ENCODE data around the gene AREL1. TPM values are rescaled to one million over a fixed set of nuclear protein-coding genes. Genes with fewer than 3 reads are reported as not detected.

AREL1 gene
- polyA plus RNA-seq, 1 experiment, result 55.3 TPM

DNA sequence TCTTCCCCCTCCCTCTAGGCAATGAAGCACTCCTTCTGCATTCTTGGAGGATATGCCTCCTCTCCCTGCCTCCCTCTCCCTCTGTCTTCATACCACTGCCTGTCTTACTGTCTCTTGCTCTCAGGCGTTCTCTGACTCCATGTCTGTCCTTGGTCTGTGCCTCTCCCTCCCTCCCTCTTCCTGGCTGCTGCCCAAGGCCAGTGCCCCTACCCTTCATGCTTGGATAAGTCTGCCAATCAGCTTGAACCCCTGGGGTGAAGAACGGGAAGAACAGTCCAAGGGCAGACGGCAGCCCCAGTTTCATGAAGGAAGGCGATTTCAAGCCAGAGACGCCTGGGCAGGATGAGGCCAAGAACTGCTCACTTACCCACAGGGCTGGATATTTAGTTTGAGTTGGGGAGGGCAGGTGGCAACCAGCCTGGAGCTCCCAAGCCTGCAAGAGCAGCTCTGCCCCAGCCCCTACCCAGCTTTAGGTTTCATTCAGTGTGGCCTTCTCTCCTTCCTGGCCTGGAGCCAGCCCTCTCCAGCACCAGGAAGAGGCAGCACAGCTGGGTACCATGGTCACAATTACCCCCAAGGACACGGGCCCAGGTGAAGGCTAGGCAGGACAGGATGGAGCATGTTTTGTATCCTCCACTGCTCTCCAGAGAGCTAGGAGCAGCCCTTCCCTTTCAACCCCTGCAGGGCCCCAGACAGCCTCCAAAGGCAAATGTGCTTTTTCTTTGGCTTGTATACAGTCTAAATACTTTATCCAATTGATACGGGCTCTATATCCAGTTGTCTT lies 65.0 kb downstream of the AREL1 start:
- ChIA-PET POLR2A (interaction anchor here (0.6 to 0.8 kb wide), 2 partner anchors 28 to 73 kb away, joined by 3 to 4 read pairs; no protein-coding TSS in a partner anchor), CTCF (interaction anchor here (0.8 kb wide), 1 partner anchor 29 kb away, joined by 4 read pairs; no protein-coding TSS in a partner anchor)
- Histone ChIP-seq H3K4me3 (ENCODE audit: low read depth, low read length) (no peak overlapping the region), H3K9me3 (ENCODE audit: control insufficient read depth, insufficient read depth, low read length) (no peaks in the 10 kb centered on the region), H3K27ac (ENCODE audit: low read depth, low read length) (no peak overlapping the region), H3K27me3 (ENCODE audit: control insufficient read depth, insufficient read depth, low read length) (no peaks in the 10 kb centered on the region)
- no peak for DNase-seq (ENCODE audit: low read depth, low spot score)
- TF ChIP-seq, protein P1, sequence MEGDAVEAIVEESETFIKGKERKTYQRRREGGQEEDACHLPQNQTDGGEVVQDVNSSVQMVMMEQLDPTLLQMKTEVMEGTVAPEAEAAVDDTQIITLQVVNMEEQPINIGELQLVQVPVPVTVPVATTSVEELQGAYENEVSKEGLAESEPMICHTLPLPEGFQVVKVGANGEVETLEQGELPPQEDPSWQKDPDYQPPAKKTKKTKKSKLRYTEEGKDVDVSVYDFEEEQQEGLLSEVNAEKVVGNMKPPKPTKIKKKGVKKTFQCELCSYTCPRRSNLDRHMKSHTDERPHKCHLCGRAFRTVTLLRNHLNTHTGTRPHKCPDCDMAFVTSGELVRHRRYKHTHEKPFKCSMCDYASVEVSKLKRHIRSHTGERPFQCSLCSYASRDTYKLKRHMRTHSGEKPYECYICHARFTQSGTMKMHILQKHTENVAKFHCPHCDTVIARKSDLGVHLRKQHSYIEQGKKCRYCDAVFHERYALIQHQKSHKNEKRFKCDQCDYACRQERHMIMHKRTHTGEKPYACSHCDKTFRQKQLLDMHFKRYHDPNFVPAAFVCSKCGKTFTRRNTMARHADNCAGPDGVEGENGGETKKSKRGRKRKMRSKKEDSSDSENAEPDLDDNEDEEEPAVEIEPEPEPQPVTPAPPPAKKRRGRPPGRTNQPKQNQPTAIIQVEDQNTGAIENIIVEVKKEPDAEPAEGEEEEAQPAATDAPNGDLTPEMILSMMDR (IDR thresholded peaks at IDR 0.05; ENCODE audit: low read depth, low read length), result no peak

DNA sequence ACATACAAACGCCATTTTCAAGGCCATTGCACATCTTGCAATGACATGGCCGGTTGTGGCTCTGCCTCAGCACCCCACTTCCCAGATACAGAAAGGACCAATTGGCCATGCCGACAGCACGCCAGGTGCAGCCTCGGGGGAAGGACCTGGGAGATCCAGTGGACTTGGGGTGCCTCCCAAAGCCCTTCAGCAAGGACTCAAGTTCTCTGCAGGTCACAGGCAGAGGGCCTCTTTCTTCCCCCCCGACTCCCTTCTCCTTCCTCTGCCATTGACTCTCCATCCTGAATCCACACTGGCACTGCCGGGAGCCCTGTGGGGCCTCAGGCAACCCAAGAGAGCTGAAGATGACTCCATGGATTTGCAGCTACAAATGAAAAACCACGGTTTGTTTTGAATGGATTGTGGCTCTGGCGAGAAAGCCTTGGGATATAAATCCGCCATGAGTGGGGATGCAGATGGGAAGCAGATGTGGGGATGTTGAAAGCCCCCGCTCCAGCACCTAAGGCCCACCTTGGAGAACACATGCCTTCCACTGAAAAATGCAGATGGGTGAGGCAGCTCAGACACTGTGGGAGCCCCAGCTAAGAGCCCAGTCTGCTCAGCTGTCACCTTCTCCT lies 65.7 kb downstream of the AREL1 start:
- no peaks in the 10 kb centered on the region for H3K9me3 ChIP-seq (ENCODE audit: control insufficient read depth, insufficient read depth, low read length)
- no peak for DNase-seq (ENCODE audit: low read depth, low spot score)
- ChIA-PET CTCF (interaction anchor here (0.8 kb wide), 1 partner anchor 28 kb away, joined by 4 read pairs; no protein-coding TSS in a partner anchor), POLR2A (interaction anchor here (0.6 kb wide), 1 partner anchor 24 kb away, joined by 8 read pairs; no protein-coding TSS in a partner anchor)
- no peak overlapping the region for H3K27ac ChIP-seq (ENCODE audit: low read depth, low read length)
- peaks cover 2% of the 10 kb centered on the region for H3K27me3 ChIP-seq (ENCODE audit: control insufficient read depth, insufficient read depth, low read length)
- TF ChIP-seq, protein P1 (IDR thresholded peaks at IDR 0.05; ENCODE audit: low read depth, low read length), result no peak
- H3K4me3 ChIP-seq (ENCODE audit: low read depth, low read length), result no peak overlapping the region

DNA sequence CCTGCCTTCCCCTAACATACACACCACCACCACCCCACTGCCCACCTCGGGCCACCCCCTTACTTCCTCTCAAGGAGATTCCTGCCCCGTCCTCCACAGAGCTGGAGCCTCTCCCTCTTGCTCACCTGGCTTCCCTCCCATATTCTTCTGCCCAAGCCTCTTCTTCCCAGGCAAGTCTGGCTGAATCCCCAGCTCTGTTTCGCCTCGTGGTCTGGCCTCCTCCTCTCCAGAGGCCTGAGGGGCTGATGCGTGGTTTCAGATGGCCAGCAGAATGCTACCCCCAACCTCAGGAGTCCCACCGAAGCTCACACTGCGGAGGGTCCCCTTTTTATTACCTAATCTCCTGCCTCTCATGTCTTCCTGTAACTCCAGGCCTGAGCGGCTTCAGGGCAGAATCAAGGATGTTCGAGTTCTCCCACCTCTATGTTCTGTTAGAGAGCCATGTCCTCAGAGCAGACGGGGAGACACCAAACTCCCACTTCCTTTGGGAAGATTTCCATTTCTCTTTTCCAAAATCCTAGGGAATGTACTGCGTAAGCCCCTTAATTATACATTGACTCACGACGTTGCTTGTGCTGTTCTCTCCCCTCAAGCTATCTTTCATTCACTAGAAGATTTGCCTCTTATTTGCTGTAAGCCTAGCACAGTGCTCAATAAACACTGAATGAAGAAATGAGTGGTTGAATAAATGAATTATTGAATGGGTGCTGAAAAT lies 67.0 kb downstream of the AREL1 start:
- ChIA-PET CTCF (interaction anchor here (0.6 to 1.1 kb wide), 3 partner anchors 13 to 34 kb away, joined by 3 to 4 read pairs (median 4); partner anchors contain the start of gene LTBP2), POLR2A (no interaction called here)
- Histone ChIP-seq H3K27me3 (ENCODE audit: control insufficient read depth, insufficient read depth, low read length) (peaks cover 2% of the 10 kb centered on the region), H3K27ac (ENCODE audit: low read depth, low read length) (no peak overlapping the region), H3K4me3 (ENCODE audit: low read depth, low read length) (no peak overlapping the region), H3K9me3 (ENCODE audit: control insufficient read depth, insufficient read depth, low read length) (no peaks in the 10 kb centered on the region)
- no peak for DNase-seq (ENCODE audit: low read depth, low spot score)
- TF ChIP-seq, protein P1 (IDR thresholded peaks at IDR 0.05; ENCODE audit: low read depth, low read length), result no peak

DNA sequence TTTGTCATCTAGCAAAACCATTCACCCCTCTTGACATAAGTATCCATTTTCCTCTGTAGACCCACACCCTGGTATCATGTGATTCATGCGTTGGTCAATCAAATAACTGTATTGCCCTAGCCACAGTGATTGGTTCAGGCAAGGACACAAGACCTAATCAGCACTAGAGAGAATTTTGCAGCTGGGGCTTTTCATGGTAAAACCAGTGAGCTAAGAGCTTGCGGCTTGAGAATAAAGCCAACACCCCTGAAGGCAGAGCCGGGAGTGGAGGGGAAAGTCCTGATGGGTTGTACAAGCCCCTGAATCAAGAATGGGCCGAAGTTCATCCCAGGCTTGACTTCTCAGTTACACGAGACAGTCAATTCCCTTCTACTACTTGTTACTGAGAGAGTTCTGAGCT lies 67.6 kb downstream of the AREL1 start:
- ChIA-PET CTCF (interaction anchor here (0.6 to 1.1 kb wide), 4 partner anchors 12 to 33 kb away, joined by 3 to 7 read pairs (median 4); partner anchors contain the start of gene LTBP2), POLR2A (no interaction called here)
- no peak overlapping the region for H3K27ac ChIP-seq (ENCODE audit: low read depth, low read length)
- no peak for DNase-seq (ENCODE audit: low read depth, low spot score)
- H3K4me3 ChIP-seq (ENCODE audit: low read depth, low read length), result no peak overlapping the region
- TF ChIP-seq, protein P1 (IDR thresholded peaks at IDR 0.05; ENCODE audit: low read depth, low read length), result no peak
- H3K27me3 ChIP-seq (ENCODE audit: control insufficient read depth, insufficient read depth, low read length), result peaks cover 2% of the 10 kb centered on the region
- no peaks in the 10 kb centered on the region for H3K9me3 ChIP-seq (ENCODE audit: control insufficient read depth, insufficient read depth, low read length)
